Activated CD8-positive, alpha-beta T cell treated with anti-CD3 and anti-CD28 coated beads for 36 hours (primary cell): ENCODE data around the gene ARIH2. TPM values are rescaled to one million over a fixed set of nuclear protein-coding genes. Genes with fewer than 3 reads are reported as not detected.

Source experiments
- ATAC-seq: fragments of 200-7000 bp; cut with Tn5 transposase; one replicate; pipeline ENCODE4 v1.10.0; 2021; ENCODE audit warnings: mild to moderate bottlenecking, moderate library complexity
- CTCF ChIA-PET: fragments of 350-600 bp; sonication (Branson Sonifier 250); formaldehyde crosslinking; loops from one replicate; lab custom pipeline; 2021; ENCODE audit warnings: antibody characterized with exemption; lab: Charles Lee
- POLR2A ChIA-PET: fragments of 350-600 bp; sonication (Branson Sonifier 250); formaldehyde crosslinking; loops from one replicate; lab custom pipeline; 2021; ENCODE audit warnings: antibody characterized with exemption; lab: Charles Lee
- DNase-seq: peaks from one replicate; pipeline ENCODE4 v3.0.0-alpha.2; 2020
- H3K27ac Mint-ChIP-seq: one replicate; pipeline ENCODE4 v1.8.0; 2021; ENCODE audit warnings: mild to moderate bottlenecking, mixed read lengths
- H3K27me3 Mint-ChIP-seq: one replicate; pipeline ENCODE4 v1.8.0; 2021; ENCODE audit warnings: mixed read lengths
- H3K36me3 Mint-ChIP-seq: one replicate; pipeline ENCODE4 v1.8.0; 2021; ENCODE audit warnings: low read depth, mixed read lengths
- H3K4me1 Mint-ChIP-seq: one replicate; pipeline ENCODE4 v1.8.0; 2021; ENCODE audit warnings: low read depth, mixed read lengths
- H3K4me3 Mint-ChIP-seq: one replicate; pipeline ENCODE4 v1.8.0; 2021; ENCODE audit warnings: mild to moderate bottlenecking, moderate library complexity, mixed read lengths
- H3K9me3 Mint-ChIP-seq: one replicate; pipeline ENCODE4 v1.8.0; 2021; ENCODE audit warnings: mixed read lengths
- intact Hi-C: fragments of 100-400 bp; cut with micrococcal nuclease; formaldehyde crosslinking; loops from one replicate; pipeline ENCODE4 v1.10.0; 2022
- total RNA-seq, 2 experiments: library from RNA; stranded (reverse); gene quantifications; one replicate each; pipeline ENCODE4 v1.2.3, GENCODE V29; 2021
- TF ChIP-seq, protein P1 (sequence below): fragments of 200-600 bp; IDR thresholded peaks from one replicate; pipeline ENCODE4 v1.8.0; 2022; ENCODE audit warnings: antibody characterized with exemption, mild to moderate bottlenecking

Gene ARIH2
- total RNA-seq, 2 experiments from 2014 or later: 98.2 to 115 TPM

GRCh38 chr3:49015072-49015471, 96.4 kb downstream of the ARIH2 start:
- no peaks in the 10 kb centered on the region for H3K27me3 Mint-ChIP-seq
- H3K36me3 Mint-ChIP-seq: peaks cover 16% of the 10 kb centered on the region
- H3K9me3 Mint-ChIP-seq: no peaks in the 10 kb centered on the region
- ATAC-seq (no peak), DNase-seq (no peak)
- H3K4me3 Mint-ChIP-seq: no peak overlapping the region
- ChIA-PET CTCF (interaction anchor here (0.9 to 8.6 kb wide), 2 partner anchors 24 to 28 kb away, joined by 5 to 78 read pairs; partner anchors contain the start of gene P4HTM), POLR2A (interaction anchor here (1.0 to 7.9 kb wide), 6 partner anchors 9 to 78 kb away, joined by 3 to 90 read pairs (median 4); partner anchors contain the start of genes IMPDH2, NDUFAF3 and QRICH1)
- peaks cover 13% of the 10 kb centered on the region for H3K4me1 Mint-ChIP-seq
- intact Hi-C loops: no loop called here
- TF ChIP-seq, protein P1, sequence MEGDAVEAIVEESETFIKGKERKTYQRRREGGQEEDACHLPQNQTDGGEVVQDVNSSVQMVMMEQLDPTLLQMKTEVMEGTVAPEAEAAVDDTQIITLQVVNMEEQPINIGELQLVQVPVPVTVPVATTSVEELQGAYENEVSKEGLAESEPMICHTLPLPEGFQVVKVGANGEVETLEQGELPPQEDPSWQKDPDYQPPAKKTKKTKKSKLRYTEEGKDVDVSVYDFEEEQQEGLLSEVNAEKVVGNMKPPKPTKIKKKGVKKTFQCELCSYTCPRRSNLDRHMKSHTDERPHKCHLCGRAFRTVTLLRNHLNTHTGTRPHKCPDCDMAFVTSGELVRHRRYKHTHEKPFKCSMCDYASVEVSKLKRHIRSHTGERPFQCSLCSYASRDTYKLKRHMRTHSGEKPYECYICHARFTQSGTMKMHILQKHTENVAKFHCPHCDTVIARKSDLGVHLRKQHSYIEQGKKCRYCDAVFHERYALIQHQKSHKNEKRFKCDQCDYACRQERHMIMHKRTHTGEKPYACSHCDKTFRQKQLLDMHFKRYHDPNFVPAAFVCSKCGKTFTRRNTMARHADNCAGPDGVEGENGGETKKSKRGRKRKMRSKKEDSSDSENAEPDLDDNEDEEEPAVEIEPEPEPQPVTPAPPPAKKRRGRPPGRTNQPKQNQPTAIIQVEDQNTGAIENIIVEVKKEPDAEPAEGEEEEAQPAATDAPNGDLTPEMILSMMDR: no peak
- no peak overlapping the region for H3K27ac Mint-ChIP-seq

- DNase-seq (no peak), ATAC-seq (no peak)
- Mint-ChIP-seq H3K36me3 (peaks cover 23% of the 10 kb centered on the region), H3K4me1 (peaks cover 16% of the 10 kb centered on the region), H3K27me3 (no peaks in the 10 kb centered on the region), H3K4me3 (no peak overlapping the region), H3K9me3 (no peaks in the 10 kb centered on the region), H3K27ac (no peak overlapping the region)
- CTCF ChIA-PET: interaction anchor here (1.1 to 8.6 kb wide), 3 partner anchors 8 to 79 kb away, joined by 3 to 78 read pairs (median 18); partner anchors contain the start of genes P4HTM and WDR6
- TF ChIP-seq, protein P1: no peak
- POLR2A ChIA-PET: interaction anchor here (1.0 to 12.0 kb wide), 6 partner anchors 8 to 78 kb away, joined by 3 to 200 read pairs (median 14); partner anchors contain the start of genes IMPDH2, NDUFAF3, QRICH1 and WDR6
- intact Hi-C loops: no loop called here
These were observed 97.1 kb downstream of the ARIH2 start for GRCh38 chr3:49015765-49016164.

DNA sequence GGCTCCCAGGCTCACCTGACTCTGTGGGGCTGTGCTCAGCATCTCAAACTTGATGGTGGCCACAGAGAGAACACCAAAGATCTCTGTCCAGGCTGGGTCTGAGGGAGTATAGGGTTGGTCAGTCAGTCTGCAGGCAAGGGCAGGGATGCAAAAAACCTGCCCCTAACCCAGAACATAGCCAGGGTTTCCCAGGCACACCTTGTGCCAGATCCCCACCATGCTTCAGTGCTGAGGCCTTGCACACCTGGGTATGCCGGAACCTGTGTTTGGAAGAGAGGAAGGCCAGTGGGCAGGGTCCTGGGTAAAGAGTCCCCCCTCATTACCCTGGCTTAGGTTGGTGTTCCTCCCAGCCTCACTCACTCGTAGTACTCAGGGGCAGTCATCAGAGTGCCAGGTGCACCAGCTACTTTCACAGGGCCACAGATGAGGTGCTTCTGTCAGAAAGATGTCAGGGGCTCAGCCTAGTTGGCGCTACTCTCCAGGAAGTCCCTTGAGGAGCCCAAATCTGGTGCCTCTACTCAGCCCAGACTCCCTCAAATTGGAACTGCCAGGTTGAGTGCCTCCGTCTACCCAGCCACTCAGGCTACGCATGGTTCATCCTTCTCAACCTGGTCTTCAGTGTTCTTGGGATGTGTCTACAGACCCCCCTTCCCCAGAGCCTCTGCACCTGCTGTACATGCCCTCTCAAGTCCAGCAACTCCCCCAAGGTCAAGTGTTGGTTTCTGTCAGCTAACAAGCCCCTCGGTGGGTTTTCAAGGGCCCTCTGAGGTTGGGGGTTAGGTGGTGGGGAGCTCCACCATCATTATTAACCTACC, 98.0 kb downstream of the ARIH2 start:
- CTCF ChIA-PET: interaction anchor here (0.8 to 8.6 kb wide), 5 partner anchors 9 to 78 kb away, joined by 3 to 78 read pairs (median 3); partner anchors contain the start of genes P4HTM and WDR6
- Mint-ChIP-seq H3K4me1 (peaks cover 16% of the 10 kb centered on the region), H3K27me3 (no peaks in the 10 kb centered on the region), H3K36me3 (peaks cover 23% of the 10 kb centered on the region), H3K9me3 (no peaks in the 10 kb centered on the region), H3K4me3 (peak overlapping the region; percentile 87), H3K27ac (no peak overlapping the region)
- intact Hi-C loops: no loop called here
- POLR2A ChIA-PET: interaction anchor here (0.5 to 12.0 kb wide), 11 partner anchors 7 to 81 kb away, joined by 3 to 200 read pairs (median 6); partner anchors contain the start of genes IMPDH2, NDUFAF3, P4HTM and WDR6
- ATAC-seq (no peak), DNase-seq (no peak)
- TF ChIP-seq, protein P1: no peak

DNA sequence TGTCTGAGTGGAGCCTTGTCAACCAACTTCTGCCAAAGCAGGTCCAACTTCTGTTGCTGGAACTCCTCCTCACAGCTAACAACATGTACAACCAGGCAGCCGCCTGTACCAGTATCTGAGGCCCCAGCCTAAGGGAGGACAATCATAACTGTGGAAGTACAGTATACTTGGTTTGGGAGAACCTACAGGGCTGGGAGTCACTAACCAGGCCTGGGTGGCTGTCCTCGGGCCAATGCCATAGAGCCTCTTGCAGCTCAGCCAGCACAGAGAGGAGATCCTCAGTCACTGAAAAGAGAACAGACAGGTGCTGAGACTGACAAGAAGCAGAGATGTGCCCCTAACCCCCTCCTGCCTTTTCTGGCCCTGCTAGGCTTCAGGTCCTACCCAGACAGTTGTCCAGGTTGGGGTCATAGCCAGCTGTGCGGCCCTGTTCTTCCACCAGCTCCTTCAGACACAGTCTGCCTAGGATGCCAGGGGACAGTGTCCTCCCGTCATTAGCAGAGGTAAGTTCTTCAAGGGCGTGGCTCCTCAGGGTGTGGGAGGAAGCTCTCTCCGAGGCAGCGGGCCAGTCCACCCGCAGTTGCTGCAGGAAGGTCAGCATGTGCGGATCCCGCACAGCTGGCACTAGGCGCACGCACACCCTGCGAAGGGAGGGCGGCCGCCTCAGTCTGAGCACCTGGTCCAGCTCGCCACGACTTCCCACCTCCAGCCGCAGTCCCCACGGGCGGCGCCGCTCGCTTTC, 98.8 kb downstream of the ARIH2 start:
- TF ChIP-seq, protein P1: no peak
- POLR2A ChIA-PET: interaction anchor here (0.6 to 12.0 kb wide), 10 partner anchors 6 to 75 kb away, joined by 3 to 200 read pairs (median 6); partner anchors contain the start of genes IMPDH2, NDUFAF3, P4HTM and WDR6
- Mint-ChIP-seq H3K4me1 (peaks cover 14% of the 10 kb centered on the region), H3K9me3 (no peaks in the 10 kb centered on the region), H3K27ac (peak overlapping the region; percentile 2), H3K27me3 (no peaks in the 10 kb centered on the region), H3K4me3 (peak overlapping the region; percentile 87), H3K36me3 (peaks cover 17% of the 10 kb centered on the region)
- DNase-seq: no peak
- no peak for ATAC-seq
- CTCF ChIA-PET: interaction anchor here (0.8 to 8.6 kb wide), 4 partner anchors 9 to 30 kb away, joined by 3 to 78 read pairs (median 10); partner anchors contain the start of genes P4HTM and WDR6
- intact Hi-C loops: no loop called here
